GM12892 (cell line): ENCODE data around the gene DSG2.

ENCODE experiments used
- DNase-seq: peaks from one replicate; pipeline ENCODE4 v3.0.0; 2011; ENCODE audit not compliant: insufficient read length
- FAIRE-seq: peaks from 2 replicates; lab custom pipeline; 2011; peaks lifted over from hg19 to GRCh38; lab: Jason Lieb, UNC
- POLR2A ChIP-seq: IDR thresholded peaks from 2 replicates; pipeline ENCODE4 v1.6.1; 2011; ENCODE audit warnings: low read depth, low read length, control low read depth
- POLR2AphosphoS5 ChIP-seq: IDR thresholded peaks from 2 replicates; pipeline ENCODE4 v1.6.1; 2011; ENCODE audit warnings: low read depth, low read length, control low read depth
- TAF1 ChIP-seq: IDR thresholded peaks from 2 replicates; pipeline ENCODE4 v1.6.1; 2011; ENCODE audit warnings: low read depth, mild to moderate bottlenecking, control low read depth, low read length, borderline replicate concordance

The DSG2 gene

DNA sequence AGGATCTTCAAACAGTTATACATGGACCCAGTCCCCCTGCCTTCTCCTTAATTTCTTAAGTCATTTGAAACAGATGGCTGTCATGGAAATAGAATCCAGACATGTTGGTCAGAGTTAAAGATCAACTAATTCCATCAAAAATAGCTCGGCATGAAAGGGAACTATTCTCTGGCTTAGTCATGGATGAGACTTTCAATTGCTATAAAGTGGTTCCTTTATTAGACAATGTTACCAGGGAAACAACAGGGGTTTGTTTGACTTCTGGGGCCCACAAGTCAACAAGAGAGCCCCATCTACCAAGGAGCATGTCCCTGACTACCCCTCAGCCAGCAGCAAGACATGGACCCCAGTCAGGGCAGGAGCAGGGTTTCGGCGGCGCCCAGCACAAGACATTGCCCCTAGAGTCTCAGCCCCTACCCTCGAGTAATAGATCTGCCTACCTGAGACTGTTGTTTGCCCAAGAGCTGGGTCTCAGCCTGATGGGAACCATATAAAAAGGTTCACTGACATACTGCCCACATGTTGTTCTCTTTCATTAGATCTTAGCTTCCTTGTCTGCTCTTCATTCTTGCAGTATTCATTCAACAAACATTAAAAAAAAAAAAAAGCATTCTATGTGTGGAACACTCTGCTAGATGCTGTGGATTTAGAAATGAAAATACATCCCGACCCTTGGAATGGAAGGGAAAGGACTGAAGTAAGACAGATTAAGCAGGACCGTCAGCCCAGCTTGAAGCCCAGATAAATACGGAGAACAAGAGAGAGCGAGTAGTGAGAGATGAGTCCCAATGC lies 98.3 kb downstream of the DSG2 start:
- no peak for DNase-seq

DNA sequence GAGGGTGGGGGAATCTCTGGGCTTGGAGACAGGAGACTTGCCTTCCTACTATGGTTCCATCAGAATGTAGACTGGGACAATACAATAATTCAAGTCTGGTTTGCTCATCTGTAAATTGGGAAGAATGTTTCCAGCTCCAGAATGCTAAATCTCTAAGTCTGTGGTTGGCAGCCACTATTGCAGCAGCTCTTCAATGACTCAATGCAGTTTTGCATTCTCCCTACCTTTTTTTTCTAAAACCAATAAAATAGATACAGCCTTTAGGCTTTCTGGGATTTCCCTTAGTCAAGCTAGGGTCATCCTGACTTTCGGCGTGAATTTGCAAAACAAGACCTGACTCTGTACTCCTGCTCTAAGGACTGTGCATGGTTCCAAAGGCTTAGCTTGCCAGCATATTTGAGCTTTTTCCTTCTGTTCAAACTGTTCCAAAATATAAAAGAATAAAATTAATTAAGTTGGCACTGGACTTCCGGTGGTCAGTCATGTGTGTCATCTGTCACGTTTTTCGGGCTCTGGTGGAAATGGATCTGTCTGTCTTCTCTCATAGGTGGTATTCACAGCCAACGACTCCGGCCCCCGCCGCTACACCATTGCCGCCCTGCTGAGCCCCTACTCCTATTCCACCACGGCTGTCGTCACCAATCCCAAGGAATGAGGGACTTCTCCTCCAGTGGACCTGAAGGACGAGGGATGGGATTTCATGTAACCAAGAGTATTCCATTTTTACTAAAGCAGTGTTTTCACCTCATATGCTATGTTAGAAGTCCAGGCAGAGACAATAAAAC lies 100.2 kb downstream of the DSG2 start:
- FAIRE-seq (no peak), DNase-seq (no peak)
- no peak for TF ChIP-seq TAF1
- TF ChIP-seq POLR2AphosphoS5, result no peak
- no peak for TF ChIP-seq POLR2A

More for the DNA sequence above, 98.3 kb downstream of the DSG2 start:
- no peak for FAIRE-seq
- TF ChIP-seq TAF1 (no peak), POLR2A (no peak), POLR2AphosphoS5 (no peak)
